Activated CD8-positive, alpha-beta memory T cell treated with anti-CD3 and anti-CD28 coated beads, Interleukin-2, amount 10 ng/mL, durations not matched to agents 7 days and 5 days (primary cell): ENCODE data around the gene KAT6B. TPM values are rescaled to one million over a fixed set of nuclear protein-coding genes. Genes with fewer than 3 reads are reported as not detected.
A peak's percentile ranks its signal among the peaks of the same experiment; 100 is the strongest.
"Not testable (repeated sequence)": the region's sequence is repeated elsewhere in the genome, so short reads cannot be mapped to it uniquely, and the experiment has no call there.

Source experiments
- ATAC-seq: fragments of 150-1000 bp; cut with Tn5 transposase; one replicate; pipeline ENCODE4 v1.10.0; 2021; ENCODE audit warnings: moderate library complexity
- CTCF ChIA-PET: fragments of 350-600 bp; sonication (Branson Sonifier 250); formaldehyde crosslinking; loops from one replicate; lab custom pipeline; 2021; ENCODE audit warnings: antibody characterized with exemption; lab: Charles Lee
- DNase-seq: peaks from one replicate; pipeline ENCODE4 v3.0.0-alpha.2; 2020
- H3K27ac Mint-ChIP-seq: one replicate; pipeline ENCODE4 v1.8.0; 2021; ENCODE audit warnings: mild to moderate bottlenecking, mixed read lengths
- H3K27me3 Mint-ChIP-seq: one replicate; pipeline ENCODE4 v1.8.0; 2021; ENCODE audit warnings: mixed read lengths
- H3K36me3 Mint-ChIP-seq: one replicate; pipeline ENCODE4 v1.8.0; 2021; ENCODE audit warnings: mild to moderate bottlenecking, mixed read lengths
- H3K4me1 Mint-ChIP-seq: one replicate; pipeline ENCODE4 v1.8.0; 2021; ENCODE audit warnings: mixed read lengths
- H3K4me3 Mint-ChIP-seq: one replicate; pipeline ENCODE4 v1.8.0; 2021; ENCODE audit warnings: mild to moderate bottlenecking, moderate library complexity, mixed read lengths
- H3K9me3 Mint-ChIP-seq: one replicate; pipeline ENCODE4 v1.8.0; 2022; ENCODE audit warnings: low read depth, mixed read lengths
- total RNA-seq, 2 experiments: library from RNA; stranded (reverse); gene quantifications; one replicate each; pipeline ENCODE4 v1.2.3, GENCODE V29; 2021

KAT6B gene
- total RNA-seq, 2 experiments from 2014 or later: 32.5 to 33.9 TPM

GRCh38 chr10:74909670-74910069 lies 83.3 kb downstream of the KAT6B start:
- CTCF ChIA-PET: no interaction called here
- Mint-ChIP-seq H3K9me3 (no peaks in the 10 kb centered on the region), H3K4me1 (peaks cover 19% of the 10 kb centered on the region)

GRCh38 chr10:74910241-74910975 lies 84.0 kb downstream of the KAT6B start:
- no peaks in the 10 kb centered on the region for H3K36me3 Mint-ChIP-seq
- H3K27ac Mint-ChIP-seq: no peak overlapping the region
- DNase-seq (no peak), ATAC-seq (no peak)
- no peaks in the 10 kb centered on the region for H3K9me3 Mint-ChIP-seq
- CTCF ChIA-PET: interaction anchor here (1.1 kb wide), 1 partner anchor 10 kb away, joined by 3 read pairs; no protein-coding TSS in a partner anchor
- peaks cover 22% of the 10 kb centered on the region for H3K4me1 Mint-ChIP-seq
- no peaks in the 10 kb centered on the region for H3K27me3 Mint-ChIP-seq
- H3K4me3 Mint-ChIP-seq: no peak overlapping the region

More at GRCh38 chr10:74909670-74910069, 83.3 kb downstream of the KAT6B start:
- H3K4me3 Mint-ChIP-seq: no peak overlapping the region
- DNase-seq (no peak), ATAC-seq (no peak)
- H3K27me3 Mint-ChIP-seq: no peaks in the 10 kb centered on the region
- no peak overlapping the region for H3K27ac Mint-ChIP-seq
- H3K36me3 Mint-ChIP-seq: no peaks in the 10 kb centered on the region

- Mint-ChIP-seq H3K4me3 (no peak overlapping the region), H3K27me3 (no peaks in the 10 kb centered on the region), H3K36me3 (no peaks in the 10 kb centered on the region), H3K27ac (no peak overlapping the region), H3K4me1 (peaks cover 23% of the 10 kb centered on the region), H3K9me3 (no peaks in the 10 kb centered on the region)
- CTCF ChIA-PET: interaction anchor here (1.1 kb wide), 1 partner anchor 11 kb away, joined by 3 read pairs; no protein-coding TSS in a partner anchor
- ATAC-seq: no peak
- DNase-seq: no peak
Measured at GRCh38 chr10:74910976-74911350, 84.6 kb downstream of the KAT6B start.

GRCh38 chr10:74912182-74912581 lies 85.8 kb downstream of the KAT6B start:
- DNase-seq (no peak), ATAC-seq (no peak)
- Mint-ChIP-seq H3K36me3 (no peaks in the 10 kb centered on the region), H3K9me3 (no peaks in the 10 kb centered on the region), H3K4me3 (no peak overlapping the region), H3K4me1 (peaks cover 26% of the 10 kb centered on the region), H3K27me3 (no peaks in the 10 kb centered on the region), H3K27ac (no peak overlapping the region)
- CTCF ChIA-PET: interaction anchor here (0.9 kb wide), 1 partner anchor 12 kb away, joined by 3 read pairs; no protein-coding TSS in a partner anchor

- peaks cover 2% of the 10 kb centered on the region for H3K36me3 Mint-ChIP-seq
- H3K4me1 Mint-ChIP-seq: peaks cover 26% of the 10 kb centered on the region
- no peak overlapping the region for H3K4me3 Mint-ChIP-seq
- DNase-seq (no peak), ATAC-seq (no peak)
- H3K27me3 Mint-ChIP-seq: no peaks in the 10 kb centered on the region
- no peaks in the 10 kb centered on the region for H3K9me3 Mint-ChIP-seq
- H3K27ac Mint-ChIP-seq: no peak overlapping the region
- CTCF ChIA-PET: interaction anchor here (0.9 to 1.1 kb wide), 4 partner anchors 8 to 107 kb away, joined by 3 to 4 read pairs (median 4); no protein-coding TSS in a partner anchor
Measured at GRCh38 chr10:74912682-74913081, 86.3 kb downstream of the KAT6B start.

- H3K4me1 Mint-ChIP-seq: peaks cover 26% of the 10 kb centered on the region
- ATAC-seq: peak; percentile 77
- no peak for DNase-seq
- H3K4me3 Mint-ChIP-seq: peak overlapping the region; percentile 56
- peak overlapping the region; percentile 20 for H3K27ac Mint-ChIP-seq
- H3K36me3 Mint-ChIP-seq: peaks cover 5% of the 10 kb centered on the region
- no peaks in the 10 kb centered on the region for H3K9me3 Mint-ChIP-seq
- no peaks in the 10 kb centered on the region for H3K27me3 Mint-ChIP-seq
- CTCF ChIA-PET: interaction anchor here (0.9 to 1.1 kb wide), 3 partner anchors 8 to 106 kb away, joined by 3 to 4 read pairs (median 4); no protein-coding TSS in a partner anchor
Measured at GRCh38 chr10:74913377-74913979, 87.1 kb downstream of the KAT6B start.

- Mint-ChIP-seq H3K27ac (no peak overlapping the region), H3K4me3 (no peak overlapping the region), H3K9me3 (peaks cover 9% of the 10 kb centered on the region), H3K27me3 (no peaks in the 10 kb centered on the region), H3K36me3 (peaks cover 21% of the 10 kb centered on the region), H3K4me1 (peaks cover 35% of the 10 kb centered on the region)
- DNase-seq (no peak), ATAC-seq (no peak)
- CTCF ChIA-PET: interaction anchor here (1.3 kb wide), 1 partner anchor 18 kb away, joined by 3 read pairs; no protein-coding TSS in a partner anchor
Measured at GRCh38 chr10:74916283-74916682, 89.9 kb downstream of the KAT6B start.

GRCh38 chr10:74917481-74918077 lies 91.2 kb downstream of the KAT6B start:
- H3K36me3 Mint-ChIP-seq: peaks cover 24% of the 10 kb centered on the region
- CTCF ChIA-PET: no interaction called here
- no peak for DNase-seq
- H3K27ac Mint-ChIP-seq: no peak overlapping the region
- H3K4me3 Mint-ChIP-seq: no peak overlapping the region
- ATAC-seq: no peak
- peaks cover 34% of the 10 kb centered on the region for H3K4me1 Mint-ChIP-seq
- peaks cover 9% of the 10 kb centered on the region for H3K9me3 Mint-ChIP-seq
- H3K27me3 Mint-ChIP-seq: no peaks in the 10 kb centered on the region

GRCh38 chr10:74919671-74920070 lies 93.3 kb downstream of the KAT6B start:
- Mint-ChIP-seq H3K4me3 (no peak overlapping the region), H3K4me1 (peaks cover 27% of the 10 kb centered on the region)

GRCh38 chr10:74921070-74921469 lies 94.7 kb downstream of the KAT6B start:
- not testable (repeated sequence) for DNase-seq, H3K27ac Mint-ChIP-seq, H3K27me3 Mint-ChIP-seq, ATAC-seq, H3K4me3 Mint-ChIP-seq, H3K9me3 Mint-ChIP-seq
- H3K4me1 Mint-ChIP-seq: peaks cover 22% of the 10 kb centered on the region
- H3K36me3 Mint-ChIP-seq: peaks cover 24% of the 10 kb centered on the region
- CTCF ChIA-PET: interaction anchor here (0.7 to 1.5 kb wide), 5 partner anchors 8 to 24 kb away, joined by 3 to 5 read pairs (median 3); no protein-coding TSS in a partner anchor

More at GRCh38 chr10:74919671-74920070, 93.3 kb downstream of the KAT6B start:
- Mint-ChIP-seq H3K9me3 (peaks cover 9% of the 10 kb centered on the region), H3K36me3 (peaks cover 24% of the 10 kb centered on the region), H3K27me3 (no peaks in the 10 kb centered on the region), H3K27ac (no peak overlapping the region)
- CTCF ChIA-PET: no interaction called here
- no peak for ATAC-seq
- no peak for DNase-seq

GRCh38 chr10:74921744-74922143 lies 95.3 kb downstream of the KAT6B start:
- ATAC-seq: no peak
- H3K4me3 Mint-ChIP-seq: no peak overlapping the region

GRCh38 chr10:74922921-74923320 lies 96.5 kb downstream of the KAT6B start:
- CTCF ChIA-PET: no interaction called here
- H3K4me3 Mint-ChIP-seq: no peak overlapping the region
- peaks cover 9% of the 10 kb centered on the region for H3K9me3 Mint-ChIP-seq

More at GRCh38 chr10:74921744-74922143, 95.3 kb downstream of the KAT6B start:
- H3K36me3 Mint-ChIP-seq: peaks cover 24% of the 10 kb centered on the region
- CTCF ChIA-PET: interaction anchor here (1.0 to 1.5 kb wide), 3 partner anchors 9 to 24 kb away, joined by 3 to 5 read pairs (median 3); no protein-coding TSS in a partner anchor
- no peaks in the 10 kb centered on the region for H3K27me3 Mint-ChIP-seq
- H3K4me1 Mint-ChIP-seq: peaks cover 20% of the 10 kb centered on the region
- H3K9me3 Mint-ChIP-seq: peaks cover 9% of the 10 kb centered on the region
- H3K27ac Mint-ChIP-seq: no peak overlapping the region
- no peak for DNase-seq

GRCh38 chr10:74923556-74923955 lies 97.2 kb downstream of the KAT6B start:
- ATAC-seq: no peak
- H3K27ac Mint-ChIP-seq: no peak overlapping the region
- H3K4me3 Mint-ChIP-seq: no peak overlapping the region
- H3K36me3 Mint-ChIP-seq: peaks cover 18% of the 10 kb centered on the region
- no peaks in the 10 kb centered on the region for H3K27me3 Mint-ChIP-seq
- peaks cover 9% of the 10 kb centered on the region for H3K9me3 Mint-ChIP-seq
- DNase-seq: no peak
- CTCF ChIA-PET: no interaction called here
- peaks cover 20% of the 10 kb centered on the region for H3K4me1 Mint-ChIP-seq

More at GRCh38 chr10:74922921-74923320, 96.5 kb downstream of the KAT6B start:
- Mint-ChIP-seq H3K36me3 (peaks cover 21% of the 10 kb centered on the region), H3K4me1 (peaks cover 20% of the 10 kb centered on the region), H3K27me3 (no peaks in the 10 kb centered on the region), H3K27ac (no peak overlapping the region)
- ATAC-seq (no peak), DNase-seq (no peak)
